ENCODE measurements around the gene EPRS1.

GRCh38 chr1:220043646-220044045, 2.7 kb downstream of the EPRS1 start:
- TF ChIP-seq CTCF (IDR thresholded peaks at IDR 0.05) (no peak), POLR2A (IDR thresholded peaks at IDR 0.05) (no peak)

All from right lobe of liver (tissue), 4 donors.